GM19467 (cell line): Measurements from ENCODE around the gene SRRM4.
"Not testable (repeated sequence)": the region's sequence is repeated elsewhere in the genome, so short reads cannot be mapped to it uniquely, and the experiment has no call there.

Source experiments
- ATAC-seq: cut with Tn5 transposase; IDR thresholded peaks from one replicate; pipeline ENCODE4 v1.9.1; 2021; ENCODE audit warnings: mild to moderate bottlenecking, moderate library complexity; ENCODE audit not compliant: unreplicated experiment

The SRRM4 gene

DNA sequence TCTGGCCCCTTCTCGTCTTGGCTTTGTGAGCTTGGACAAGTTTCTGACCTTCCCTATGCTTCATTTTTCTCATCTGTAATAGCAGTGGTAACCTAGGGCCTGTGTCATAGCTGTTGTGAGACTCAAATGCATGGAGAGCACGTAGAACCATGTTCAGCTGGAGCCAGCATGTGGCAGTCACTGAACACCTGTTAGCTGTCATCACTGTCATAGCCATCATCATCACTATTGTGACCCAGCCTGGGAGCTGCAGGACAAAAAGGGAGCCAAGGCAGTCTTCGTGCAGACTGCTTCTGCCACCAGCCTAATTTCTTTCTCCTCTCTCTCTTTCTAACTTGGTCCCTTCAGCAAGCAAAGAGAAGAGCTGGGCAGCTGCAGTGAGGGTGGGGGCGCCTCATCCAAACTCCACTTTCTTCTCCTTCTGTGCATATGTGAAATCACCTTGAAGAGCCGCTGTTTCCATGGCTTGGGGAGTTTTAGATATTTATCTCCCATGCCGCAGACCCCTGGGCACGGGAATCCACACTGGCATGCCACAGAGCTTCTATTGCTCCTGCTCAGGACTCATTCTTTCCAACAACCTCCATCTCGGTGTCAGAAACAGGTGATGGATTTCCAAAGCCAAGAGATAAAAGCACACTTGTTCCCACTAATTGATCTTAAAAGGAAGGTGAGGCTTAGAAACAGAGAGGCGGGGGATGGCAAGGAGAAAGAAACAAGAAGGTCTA, 87.0 kb downstream of the SRRM4 start:
- ATAC-seq, result no peak

DNA sequence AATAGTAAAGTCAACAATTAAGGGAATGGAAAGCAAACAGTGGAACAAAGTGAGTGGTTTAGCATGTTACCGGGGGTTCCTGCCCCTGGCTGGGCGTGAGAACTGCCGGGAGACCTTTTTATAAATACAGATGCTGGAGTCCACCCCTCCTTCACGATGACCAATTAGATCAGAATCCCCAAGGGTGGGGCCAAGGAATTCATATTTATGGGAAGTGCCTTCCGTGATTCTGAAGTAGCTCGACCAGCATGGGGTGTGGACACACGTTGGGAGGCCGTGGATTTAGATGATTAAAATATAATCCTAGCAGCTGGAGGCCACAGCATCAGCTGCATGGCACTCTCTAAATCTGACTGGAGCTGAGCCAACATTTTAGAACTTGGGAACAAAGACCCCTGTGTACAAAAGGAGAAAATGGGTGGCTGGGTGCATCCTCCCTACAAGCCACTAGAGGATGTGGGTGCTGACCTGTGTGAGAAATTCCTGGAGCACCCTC, 87.9 kb downstream of the SRRM4 start:
- no peak for ATAC-seq

DNA sequence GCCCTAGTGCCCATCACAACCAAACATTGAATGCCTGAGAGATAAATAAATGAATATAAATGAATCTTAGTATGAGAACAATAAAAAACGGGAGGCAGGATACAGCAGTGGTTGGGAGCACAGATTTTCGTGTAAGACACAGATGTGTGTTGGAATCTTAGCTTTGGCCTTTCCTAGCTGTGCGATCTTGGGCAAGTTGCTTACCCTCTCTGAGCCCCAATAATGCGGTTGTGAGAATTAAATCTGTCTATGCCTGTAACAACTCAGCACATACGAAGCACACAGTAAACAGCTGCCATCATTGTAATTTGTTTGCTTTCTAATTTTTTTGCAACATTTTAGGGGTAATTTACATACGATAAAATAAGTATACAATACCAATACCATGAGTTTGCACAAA, 89.8 kb downstream of the SRRM4 start:
- ATAC-seq, result no peak

DNA sequence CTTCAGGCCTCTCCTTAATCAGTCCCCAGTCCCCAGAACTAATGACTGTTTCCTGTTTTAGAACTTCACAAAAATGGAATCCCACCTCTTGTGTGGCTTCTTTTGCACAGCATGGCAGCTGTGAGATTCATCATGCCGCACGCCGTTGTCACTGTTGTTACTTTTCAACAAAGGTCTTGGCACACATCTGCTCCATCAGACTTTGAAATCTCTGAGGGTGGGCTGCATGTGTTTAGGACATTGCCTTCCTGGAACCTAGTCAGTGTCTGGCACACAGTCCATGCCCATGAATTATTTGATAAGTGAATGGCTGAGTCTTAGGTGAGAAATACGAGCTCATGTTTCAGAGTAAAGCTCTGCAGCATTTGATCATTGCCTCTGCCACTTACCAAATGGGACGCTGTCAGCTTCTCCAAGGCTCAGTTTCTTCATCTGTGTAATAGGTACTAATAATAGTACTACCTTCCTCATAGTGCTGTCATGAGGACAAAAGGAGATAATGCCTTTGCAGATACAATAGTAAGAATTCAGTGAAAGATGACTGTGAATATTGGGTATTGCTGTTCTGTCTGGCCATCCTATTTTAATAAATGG, 90.4 kb downstream of the SRRM4 start:
- ATAC-seq, result no peak

GRCh38 chr12:119072440-119072839, 91.1 kb downstream of the SRRM4 start:
- ATAC-seq, result no peak

GRCh38 chr12:119075222-119075787, 94.0 kb downstream of the SRRM4 start:
- ATAC-seq, result no peak

DNA sequence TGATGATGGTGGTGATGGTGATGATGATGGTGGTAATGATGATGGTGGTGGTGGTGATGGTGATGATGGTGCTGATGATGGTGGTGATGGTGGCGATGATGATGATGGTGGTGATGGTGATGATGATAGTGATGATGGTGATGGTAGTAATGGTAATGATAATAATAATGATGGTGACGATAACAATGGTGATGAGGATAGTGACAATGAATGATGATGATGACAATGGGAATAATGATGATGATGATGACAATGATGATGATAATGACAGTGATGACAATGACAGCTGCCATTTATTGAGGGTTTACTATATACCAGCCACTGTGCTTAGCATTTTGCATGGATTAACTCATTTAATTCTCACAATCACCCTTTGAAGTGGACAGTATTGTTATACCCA, 94.6 kb downstream of the SRRM4 start:
- no peak for ATAC-seq

DNA sequence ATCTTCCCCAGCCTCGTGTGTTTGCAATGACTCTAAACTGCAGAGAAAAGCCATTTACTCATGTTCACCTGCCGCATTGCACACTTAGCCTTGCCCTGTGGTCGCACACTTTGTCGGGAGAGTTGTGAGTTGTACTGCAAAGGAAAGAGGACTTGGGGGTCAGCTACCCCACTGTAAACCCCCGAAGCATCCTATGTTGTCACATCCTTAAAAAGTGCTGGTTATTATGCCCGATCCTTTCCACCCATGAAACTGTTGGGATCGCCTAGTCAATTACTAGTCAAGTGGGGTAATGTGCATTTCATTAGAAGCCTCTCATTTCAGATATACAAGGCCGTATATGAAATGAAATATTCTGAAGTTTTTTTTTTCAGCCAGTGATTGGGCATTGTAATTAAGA, 98.2 kb downstream of the SRRM4 start:
- ATAC-seq, result no peak

DNA sequence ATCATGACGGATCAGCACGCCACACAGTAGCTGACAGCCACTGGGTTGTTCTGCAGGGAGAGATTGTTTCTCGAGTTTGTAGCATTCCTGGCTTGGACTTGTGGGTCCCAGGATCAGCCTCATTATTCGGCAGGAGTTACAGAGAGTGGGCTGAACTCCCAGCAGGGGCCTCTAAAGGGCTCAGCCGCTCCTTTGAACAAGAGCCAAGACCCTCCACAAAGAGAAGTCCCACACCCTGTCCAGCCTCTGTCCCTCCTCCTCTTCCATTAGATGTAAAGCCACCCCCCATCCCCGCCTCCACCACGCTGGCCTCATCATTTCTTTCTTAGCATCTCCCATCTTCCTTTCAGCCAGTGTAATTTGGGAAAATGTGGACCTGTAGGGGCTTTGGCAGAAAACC, 100.7 kb downstream of the SRRM4 start:
- no peak for ATAC-seq

- no peak for ATAC-seq
Measured at GRCh38 chr12:119082496-119082895, 101.2 kb downstream of the SRRM4 start.

- no peak for ATAC-seq
Measured at GRCh38 chr12:119088685-119089379, 107.5 kb downstream of the SRRM4 start.

GRCh38 chr12:119089380-119090013, 108.2 kb downstream of the SRRM4 start:
- ATAC-seq, result no peak

GRCh38 chr12:119090276-119090675, 108.9 kb downstream of the SRRM4 start:
- no peak for ATAC-seq

DNA sequence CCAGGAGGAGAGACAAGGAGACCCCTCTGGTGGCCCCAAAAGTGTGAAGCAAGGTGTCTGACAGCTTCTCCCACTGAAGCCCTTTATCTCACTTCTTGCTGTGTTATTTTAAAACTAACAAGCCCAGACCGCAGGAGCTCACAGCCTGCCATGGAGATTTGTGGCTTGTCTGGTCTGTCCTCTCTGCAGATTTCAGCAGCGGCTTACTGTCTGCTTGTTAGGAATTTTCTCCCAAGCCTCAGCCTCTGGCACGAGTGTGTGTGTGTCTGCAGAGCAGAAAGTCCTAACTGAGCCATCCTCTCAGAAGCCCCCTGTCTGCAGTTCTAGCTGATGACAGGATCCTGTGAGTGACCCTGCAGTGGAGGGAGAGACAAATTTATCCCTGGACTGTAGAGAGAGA, 109.5 kb downstream of the SRRM4 start:
- ATAC-seq, result no peak

DNA sequence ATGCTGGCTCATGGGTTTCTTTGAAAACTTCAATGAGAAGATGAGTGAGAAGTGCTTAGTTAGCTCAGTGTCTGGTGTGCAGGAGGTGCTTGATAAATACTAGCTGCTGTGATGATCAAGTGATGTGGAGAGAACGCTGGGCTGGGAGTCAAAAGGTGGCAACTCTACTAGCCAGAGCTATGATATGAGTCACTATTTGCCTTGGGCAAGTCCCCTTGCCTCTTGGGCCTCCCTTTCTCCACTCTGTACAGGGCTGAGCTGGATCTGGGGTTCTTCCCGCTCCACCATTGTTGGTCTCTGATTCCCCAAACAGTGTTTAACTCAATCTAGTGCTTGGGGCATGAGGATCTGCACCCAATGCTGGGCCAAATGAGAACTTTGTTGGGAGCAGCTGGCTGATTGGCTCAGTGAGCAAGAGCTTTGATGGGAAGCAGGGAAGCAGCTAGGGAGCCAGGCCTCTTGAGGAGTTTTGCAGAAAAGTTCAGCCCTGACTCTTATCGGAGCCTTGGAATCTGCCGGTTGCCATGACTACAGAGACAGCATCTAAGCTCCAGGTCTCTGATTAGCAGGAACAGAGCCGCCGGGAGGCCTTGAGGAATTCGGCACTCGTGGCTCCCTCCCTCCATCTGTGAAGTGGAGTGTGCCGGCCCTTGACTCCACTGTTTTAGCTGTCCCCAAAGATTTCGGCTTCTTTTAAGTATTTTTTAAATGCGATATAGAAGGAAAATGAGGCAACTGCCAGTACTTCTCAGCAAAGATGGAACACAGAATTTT, 115.3 kb downstream of the SRRM4 start:
- no peak for ATAC-seq

GRCh38 chr12:119100933-119101332, 119.6 kb downstream of the SRRM4 start:
- no peak for ATAC-seq

DNA sequence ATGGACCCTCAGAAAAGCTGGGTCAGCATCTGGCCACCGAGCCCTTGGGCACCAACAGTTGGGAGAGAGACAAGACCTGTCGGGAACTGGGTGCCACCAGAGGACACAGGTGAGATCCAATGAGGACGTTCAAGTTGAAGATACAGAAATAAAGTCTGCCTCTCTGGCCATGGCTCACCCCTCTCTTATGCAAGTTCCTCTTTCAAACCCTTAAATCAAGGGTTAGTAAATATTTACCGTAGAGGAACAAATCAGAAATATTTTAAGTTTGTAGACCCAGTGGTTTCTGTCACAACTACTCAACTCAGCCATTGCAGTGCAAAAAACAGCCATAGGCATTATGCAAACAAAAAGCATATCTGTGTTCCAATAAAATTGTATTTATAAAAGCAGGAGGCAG, 120.9 kb downstream of the SRRM4 start:
- no peak for ATAC-seq

- ATAC-seq, result no peak
Measured at GRCh38 chr12:119102714-119103113, 121.4 kb downstream of the SRRM4 start.

- not testable (repeated sequence) for ATAC-seq
Measured at GRCh38 chr12:119104969-119105368, 123.6 kb downstream of the SRRM4 start.

DNA sequence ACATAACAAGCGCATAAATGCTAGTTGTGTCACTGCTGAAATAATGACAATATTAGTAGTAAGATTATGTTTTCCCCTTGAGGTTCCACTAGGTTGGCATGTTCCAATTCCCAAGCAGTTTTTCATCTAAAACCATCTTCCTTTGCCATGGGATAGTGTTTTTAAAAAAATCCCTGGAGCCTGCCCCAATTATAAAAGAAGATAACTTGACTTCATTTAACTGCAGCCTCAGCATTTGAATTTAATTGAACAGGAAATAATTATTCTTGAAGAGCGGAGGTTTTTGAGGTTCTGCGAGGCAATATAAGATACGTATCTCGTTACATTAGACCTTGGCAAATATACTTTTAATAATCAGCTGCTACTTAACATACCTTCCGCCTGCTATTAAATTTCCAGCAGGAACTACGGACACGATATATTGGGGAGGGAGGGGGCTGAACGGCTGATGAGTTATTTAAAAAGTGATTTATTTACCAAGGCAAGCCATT, 132.2 kb downstream of the SRRM4 start:
- no peak for ATAC-seq
